Testis (tissue), 3 donors: Measurements from ENCODE around the gene CDC14A. TPM values are rescaled to one million over a fixed set of nuclear protein-coding genes. Genes with fewer than 3 reads are reported as not detected.

ENCODE experiments used
- DNase-seq: peaks from one replicate; pipeline ENCODE4 v3.0.0-alpha.2; 2019
- H3K27ac ChIP-seq, 2 donors: fragments of 200-600 bp; sonication (generic); one replicate each; pipeline ENCODE4 v1.5.1; 2019
- H3K27me3 ChIP-seq: fragments of 200-600 bp; sonication (generic); one replicate; pipeline ENCODE4 v1.5.1; 2019
- H3K36me3 ChIP-seq: fragments of 200-600 bp; sonication (generic); one replicate; pipeline ENCODE4 v1.5.1; 2017; ENCODE audit warnings: low read depth; ENCODE audit errors: missing control alignments
- H3K4me1 ChIP-seq: fragments of 200-600 bp; sonication (generic); one replicate; pipeline ENCODE4 v1.5.1; 2019
- H3K4me3 ChIP-seq, 2 donors: fragments of 200-600 bp; sonication (generic); one replicate each; pipeline ENCODE4 v1.5.1; 2017 to 2019
- H3K9me3 ChIP-seq: fragments of 200-600 bp; sonication (generic); one replicate; pipeline ENCODE4 v1.5.1; 2017
- POLR2A ChIP-seq: fragments of 450-650 bp; IDR thresholded peaks from one replicate; pipeline ENCODE4 v1.6.1; 2017; ENCODE audit warnings: antibody characterized with exemption, mild to moderate bottlenecking, moderate library complexity
- WGBS, 2 donors: methylation state at CpG; one replicate each; pipeline ENCODE4 v1.1.5; 2018; 5-methylcytosine and 5-hydroxymethylcytosine counted together
- intact Hi-C: fragments of 100-400 bp; cut with DNase I; formaldehyde crosslinking; loops from one replicate; pipeline ENCODE4 v1.15.1; 2023; ENCODE audit warnings: low total_unique reads
- polyA plus RNA-seq: library from polyadenylated mRNA; stranded (reverse); fragments of 350-450 nt; fragmentation: Illumina TruSeq; extraction: RNeasy Lipid Tissue Mini Kit (QIAGEN cat#74804); gene quantifications from one replicate; pipeline ENCODE4 v1.2.3, GENCODE V29; 2014; ENCODE audit warnings: low read depth, low replicate concordance; ENCODE audit not compliant: insufficient read depth
- total RNA-seq, 2 donors: library from RNA; depleted of rRNA; stranded (reverse); fragments of >200 nt; gene quantifications; one replicate each; pipeline ENCODE4 v1.2.3, GENCODE V29; 2016
- TF ChIP-seq, protein P1 (sequence below), 3 experiments: fragments of 450-650 bp in 2 of 3; fragments of 200-600 bp in 1 of 3; sonication (generic) in 1 of 3; IDR thresholded peaks; one replicate each; pipeline ENCODE4 v1.5.1; 2016 to 2019; ENCODE audit warnings: antibody characterized with exemption in 3 of 3, mild to moderate bottlenecking in 2 of 3, moderate library complexity in 1 of 3

The CDC14A gene
- total and polyA plus RNA-seq, 3 donors from 2014 or later, result 28.3 to 55.9 (median 40.6) TPM

DNA sequence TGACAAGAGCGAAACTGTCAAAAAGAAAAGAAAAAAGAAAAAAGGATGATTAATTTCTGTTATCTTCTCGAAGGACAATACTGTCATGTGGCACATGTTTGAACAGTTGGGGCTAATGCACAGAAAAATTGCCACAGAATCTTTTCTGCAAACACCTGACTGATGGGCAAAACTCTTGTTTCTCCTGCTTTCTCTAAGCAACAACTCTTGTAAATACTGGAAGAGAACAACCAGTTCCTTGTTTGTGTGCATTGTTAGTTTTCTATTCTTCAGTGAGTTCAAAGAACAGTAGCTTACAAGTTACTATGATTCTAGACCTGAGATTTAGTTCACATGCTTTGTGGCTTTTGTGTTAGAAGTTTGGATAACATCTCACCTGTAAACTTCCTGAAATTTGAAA, 60.7 kb downstream of the CDC14A start:
- WGBS, 2 donors, result 80 to 94% methylated on average over 2 of the region's 2 CpGs
- intact Hi-C loops, result no loop called here
- no peak overlapping the region for H3K27ac ChIP-seq
- no peaks in the 10 kb centered on the region for H3K36me3 ChIP-seq
- H3K9me3 ChIP-seq, result no peaks in the 10 kb centered on the region
- no peak overlapping the region for H3K4me3 ChIP-seq
- no peaks in the 10 kb centered on the region for H3K27me3 ChIP-seq
- H3K4me1 ChIP-seq, result no peaks in the 10 kb centered on the region
- no peak for TF ChIP-seq POLR2A
- TF ChIP-seq, protein P1, sequence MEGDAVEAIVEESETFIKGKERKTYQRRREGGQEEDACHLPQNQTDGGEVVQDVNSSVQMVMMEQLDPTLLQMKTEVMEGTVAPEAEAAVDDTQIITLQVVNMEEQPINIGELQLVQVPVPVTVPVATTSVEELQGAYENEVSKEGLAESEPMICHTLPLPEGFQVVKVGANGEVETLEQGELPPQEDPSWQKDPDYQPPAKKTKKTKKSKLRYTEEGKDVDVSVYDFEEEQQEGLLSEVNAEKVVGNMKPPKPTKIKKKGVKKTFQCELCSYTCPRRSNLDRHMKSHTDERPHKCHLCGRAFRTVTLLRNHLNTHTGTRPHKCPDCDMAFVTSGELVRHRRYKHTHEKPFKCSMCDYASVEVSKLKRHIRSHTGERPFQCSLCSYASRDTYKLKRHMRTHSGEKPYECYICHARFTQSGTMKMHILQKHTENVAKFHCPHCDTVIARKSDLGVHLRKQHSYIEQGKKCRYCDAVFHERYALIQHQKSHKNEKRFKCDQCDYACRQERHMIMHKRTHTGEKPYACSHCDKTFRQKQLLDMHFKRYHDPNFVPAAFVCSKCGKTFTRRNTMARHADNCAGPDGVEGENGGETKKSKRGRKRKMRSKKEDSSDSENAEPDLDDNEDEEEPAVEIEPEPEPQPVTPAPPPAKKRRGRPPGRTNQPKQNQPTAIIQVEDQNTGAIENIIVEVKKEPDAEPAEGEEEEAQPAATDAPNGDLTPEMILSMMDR (IDR thresholded peaks at IDR 0.05), result no peak
- DNase-seq, result no peak

DNA sequence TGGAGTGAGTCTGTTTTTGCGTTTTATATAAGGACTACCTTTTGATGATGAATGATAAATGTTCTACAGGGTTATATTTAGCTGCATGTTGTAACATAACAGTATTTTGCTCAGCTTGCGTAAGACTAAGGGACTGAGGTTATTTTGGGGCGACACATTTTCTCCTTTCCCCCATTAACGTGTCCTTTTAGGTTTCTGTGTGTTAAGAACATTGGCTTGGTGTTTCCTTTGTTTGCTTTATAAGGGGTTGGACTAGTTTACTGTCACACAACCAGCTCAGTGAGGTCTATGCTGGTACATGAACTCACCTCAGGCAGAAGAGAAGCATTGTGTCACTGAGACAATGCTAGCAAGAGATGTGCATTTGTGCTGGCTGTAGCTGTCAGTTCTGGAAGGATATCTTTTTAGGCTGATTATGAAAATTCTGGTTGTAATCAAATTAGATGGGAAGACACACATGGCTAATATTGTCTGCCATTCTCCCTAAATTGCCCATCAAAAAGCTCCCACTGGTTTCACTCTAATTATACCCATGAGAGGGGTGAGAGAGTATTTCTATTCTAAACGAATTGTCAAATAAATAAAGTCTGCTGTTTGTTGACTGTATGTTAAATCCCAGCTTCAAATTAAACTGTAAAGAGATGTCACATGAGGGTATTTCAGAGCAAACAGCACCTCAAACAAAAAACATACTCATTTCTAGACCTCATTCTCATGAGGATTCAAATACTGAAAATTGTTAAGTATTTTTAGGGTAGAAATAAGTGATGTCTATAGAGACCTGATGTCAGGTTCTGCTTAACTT, 62.6 kb downstream of the CDC14A start:
- WGBS, 2 donors, result 82 to 89% methylated on average over 5 of the region's 5 CpGs
- no peaks in the 10 kb centered on the region for H3K27me3 ChIP-seq
- H3K4me1 ChIP-seq, result no peaks in the 10 kb centered on the region
- no peak overlapping the region for H3K27ac ChIP-seq
- TF ChIP-seq POLR2A, result no peak
- TF ChIP-seq, protein P1 (IDR thresholded peaks at IDR 0.05), result no peak
- DNase-seq, result no peak
- H3K9me3 ChIP-seq, result no peaks in the 10 kb centered on the region
- H3K36me3 ChIP-seq, result no peaks in the 10 kb centered on the region
- intact Hi-C loops, result no loop called here
- H3K4me3 ChIP-seq, result no peak overlapping the region

DNA sequence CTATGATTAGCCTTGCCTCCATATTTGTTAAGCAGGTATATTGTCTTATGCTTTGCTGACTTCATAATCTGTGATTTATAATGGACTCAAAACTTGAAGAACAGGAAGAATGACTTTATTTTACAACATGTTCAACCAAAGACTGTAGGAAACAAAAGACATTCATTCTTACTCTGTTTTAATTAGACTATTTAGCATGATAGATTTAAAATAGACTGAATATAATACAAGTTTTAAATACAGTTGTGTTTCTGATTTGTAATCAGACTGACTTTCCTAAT, 63.1 kb downstream of the CDC14A start:
- TF ChIP-seq, protein P1 (IDR thresholded peaks at IDR 0.05), result no peak
- no peak for TF ChIP-seq POLR2A
- Histone ChIP-seq H3K36me3 (no peaks in the 10 kb centered on the region), H3K27me3 (no peaks in the 10 kb centered on the region), H3K27ac (no peak overlapping the region), H3K9me3 (no peaks in the 10 kb centered on the region), H3K4me3 (no peak overlapping the region), H3K4me1 (no peaks in the 10 kb centered on the region)
- intact Hi-C loops, result no loop called here
- DNase-seq, result no peak

GRCh38 chr1:100419072-100419471, 66.8 kb downstream of the CDC14A start:
- 66 to 80% methylated on average over 2 of the region's 2 CpGs for WGBS, 2 donors
- DNase-seq, result no peak
- intact Hi-C loops, result no loop called here
- no peak for TF ChIP-seq POLR2A
- TF ChIP-seq, protein P1 (IDR thresholded peaks at IDR 0.05), result no peak
- Histone ChIP-seq H3K27ac (no peak overlapping the region), H3K4me3 (no peak overlapping the region), H3K27me3 (no peaks in the 10 kb centered on the region), H3K36me3 (no peaks in the 10 kb centered on the region), H3K9me3 (no peaks in the 10 kb centered on the region), H3K4me1 (no peaks in the 10 kb centered on the region)

- WGBS, 2 donors, result 87 to 96% methylated on average over 2 of the region's 2 CpGs
- Histone ChIP-seq H3K4me3 (no peak overlapping the region), H3K27ac (no peak overlapping the region), H3K27me3 (no peaks in the 10 kb centered on the region), H3K4me1 (no peaks in the 10 kb centered on the region), H3K9me3 (no peaks in the 10 kb centered on the region), H3K36me3 (no peaks in the 10 kb centered on the region)
- no peak for DNase-seq
- TF ChIP-seq, protein P1 (IDR thresholded peaks at IDR 0.05), result no peak
- no peak for TF ChIP-seq POLR2A
- intact Hi-C loops, result no loop called here
Measured at GRCh38 chr1:100422065-100422464, 69.8 kb downstream of the CDC14A start.
